ENCODE data around the gene PROK1.

PROK1 gene

GRCh38 chr1:110484801-110485200, 33.9 kb downstream of the PROK1 start:
- H3K27me3 Mint-ChIP-seq = peaks cover 54% of the 10 kb centered on the region
- no peak overlapping the region for H3K27ac Mint-ChIP-seq
- H3K9me3 Mint-ChIP-seq = no peaks in the 10 kb centered on the region
- no peaks in the 10 kb centered on the region for H3K4me1 Mint-ChIP-seq
- no peaks in the 10 kb centered on the region for H3K36me3 Mint-ChIP-seq
- ATAC-seq = no peak
- H3K4me3 Mint-ChIP-seq = no peak overlapping the region

- Mint-ChIP-seq H3K27me3 (peaks cover 50% of the 10 kb centered on the region), H3K36me3 (no peaks in the 10 kb centered on the region), H3K4me3 (no peak overlapping the region), H3K4me1 (no peaks in the 10 kb centered on the region), H3K9me3 (no peaks in the 10 kb centered on the region), H3K27ac (no peak overlapping the region)
- ATAC-seq = no peak
These were observed 34.8 kb downstream of the PROK1 start for GRCh38 chr1:110485725-110486124.

- no peak for ATAC-seq
- Mint-ChIP-seq H3K4me3 (no peak overlapping the region), H3K9me3 (no peaks in the 10 kb centered on the region), H3K36me3 (no peaks in the 10 kb centered on the region), H3K27ac (no peak overlapping the region), H3K4me1 (no peaks in the 10 kb centered on the region), H3K27me3 (peaks cover 44% of the 10 kb centered on the region)
These were observed 36.8 kb downstream of the PROK1 start for GRCh38 chr1:110487726-110488125.

- Mint-ChIP-seq H3K4me3 (no peak overlapping the region), H3K9me3 (no peaks in the 10 kb centered on the region), H3K4me1 (no peaks in the 10 kb centered on the region), H3K36me3 (no peaks in the 10 kb centered on the region), H3K27me3 (peaks cover 40% of the 10 kb centered on the region), H3K27ac (no peak overlapping the region)
- ATAC-seq = no peak
These were observed 37.2 kb downstream of the PROK1 start for GRCh38 chr1:110488161-110488560.

GRCh38 chr1:110488867-110489266, 37.9 kb downstream of the PROK1 start:
- Mint-ChIP-seq H3K36me3 (no peaks in the 10 kb centered on the region), H3K9me3 (no peaks in the 10 kb centered on the region), H3K27me3 (peaks cover 33% of the 10 kb centered on the region), H3K4me3 (no peak overlapping the region), H3K27ac (no peak overlapping the region), H3K4me1 (no peaks in the 10 kb centered on the region)
- no peak for ATAC-seq

GRCh38 chr1:110489406-110489805, 38.5 kb downstream of the PROK1 start:
- H3K9me3 Mint-ChIP-seq = no peaks in the 10 kb centered on the region
- ATAC-seq = no peak
- H3K4me1 Mint-ChIP-seq = no peaks in the 10 kb centered on the region
- peaks cover 27% of the 10 kb centered on the region for H3K27me3 Mint-ChIP-seq
- no peak overlapping the region for H3K4me3 Mint-ChIP-seq
- no peak overlapping the region for H3K27ac Mint-ChIP-seq
- H3K36me3 Mint-ChIP-seq = no peaks in the 10 kb centered on the region

- ATAC-seq = no peak
- Mint-ChIP-seq H3K36me3 (no peaks in the 10 kb centered on the region), H3K27me3 (peaks cover 22% of the 10 kb centered on the region), H3K4me3 (no peak overlapping the region), H3K27ac (no peak overlapping the region), H3K9me3 (no peaks in the 10 kb centered on the region), H3K4me1 (no peaks in the 10 kb centered on the region)
These were observed 39.1 kb downstream of the PROK1 start for GRCh38 chr1:110489973-110490542.

GRCh38 chr1:110490791-110491451, 40.0 kb downstream of the PROK1 start:
- Mint-ChIP-seq H3K27ac (no peak overlapping the region), H3K4me1 (no peaks in the 10 kb centered on the region), H3K36me3 (no peaks in the 10 kb centered on the region), H3K4me3 (no peak overlapping the region), H3K27me3 (peaks cover 13% of the 10 kb centered on the region), H3K9me3 (no peaks in the 10 kb centered on the region)
- no peak for ATAC-seq

GRCh38 chr1:110492573-110492972, 41.6 kb downstream of the PROK1 start:
- Mint-ChIP-seq H3K27ac (no peak overlapping the region), H3K4me3 (no peak overlapping the region), H3K36me3 (no peaks in the 10 kb centered on the region), H3K4me1 (no peaks in the 10 kb centered on the region), H3K27me3 (peaks cover 6% of the 10 kb centered on the region), H3K9me3 (no peaks in the 10 kb centered on the region)
- no peak for ATAC-seq

GRCh38 chr1:110493059-110493699, 42.2 kb downstream of the PROK1 start:
- no peak overlapping the region for H3K4me3 Mint-ChIP-seq
- H3K9me3 Mint-ChIP-seq = no peaks in the 10 kb centered on the region
- no peaks in the 10 kb centered on the region for H3K36me3 Mint-ChIP-seq
- no peak overlapping the region for H3K27ac Mint-ChIP-seq
- no peaks in the 10 kb centered on the region for H3K27me3 Mint-ChIP-seq
- H3K4me1 Mint-ChIP-seq = no peaks in the 10 kb centered on the region
- no peak for ATAC-seq

- no peak overlapping the region for H3K27ac Mint-ChIP-seq
- no peaks in the 10 kb centered on the region for H3K9me3 Mint-ChIP-seq
- H3K27me3 Mint-ChIP-seq = no peaks in the 10 kb centered on the region
- no peaks in the 10 kb centered on the region for H3K4me1 Mint-ChIP-seq
- no peaks in the 10 kb centered on the region for H3K36me3 Mint-ChIP-seq
- no peak overlapping the region for H3K4me3 Mint-ChIP-seq
- ATAC-seq = no peak
These were observed 43.1 kb downstream of the PROK1 start for GRCh38 chr1:110494036-110494435.

- Mint-ChIP-seq H3K27me3 (no peaks in the 10 kb centered on the region), H3K4me1 (no peaks in the 10 kb centered on the region), H3K4me3 (no peak overlapping the region), H3K36me3 (no peaks in the 10 kb centered on the region), H3K9me3 (no peaks in the 10 kb centered on the region), H3K27ac (no peak overlapping the region)
- no peak for ATAC-seq
These were observed 43.8 kb downstream of the PROK1 start for GRCh38 chr1:110494522-110495406.

- no peaks in the 10 kb centered on the region for H3K4me1 Mint-ChIP-seq
- H3K27me3 Mint-ChIP-seq = no peaks in the 10 kb centered on the region
- H3K27ac Mint-ChIP-seq = no peak overlapping the region
- peak; percentile 69 for ATAC-seq
- no peaks in the 10 kb centered on the region for H3K36me3 Mint-ChIP-seq
- no peak overlapping the region for H3K4me3 Mint-ChIP-seq
- H3K9me3 Mint-ChIP-seq = no peaks in the 10 kb centered on the region
These were observed 45.1 kb downstream of the PROK1 start for GRCh38 chr1:110495926-110496600.

GRCh38 chr1:110498270-110498669, 47.3 kb downstream of the PROK1 start:
- H3K27ac Mint-ChIP-seq = no peak overlapping the region
- ATAC-seq = no peak
- H3K36me3 Mint-ChIP-seq = no peaks in the 10 kb centered on the region
- H3K4me1 Mint-ChIP-seq = peaks cover 13% of the 10 kb centered on the region
- no peak overlapping the region for H3K4me3 Mint-ChIP-seq
- no peaks in the 10 kb centered on the region for H3K9me3 Mint-ChIP-seq
- H3K27me3 Mint-ChIP-seq = no peaks in the 10 kb centered on the region
